Measurements from ENCODE around the gene ZNF280B. TPM values are rescaled to one million over a fixed set of nuclear protein-coding genes. Genes with fewer than 3 reads are reported as not detected.
A peak's percentile ranks its signal among the peaks of the same experiment; 100 is the strongest.
"Not testable (repeated sequence)": the region's sequence is repeated elsewhere in the genome, so short reads cannot be mapped to it uniquely, and the experiment has no call there.

The ZNF280B gene
- total and polyA plus RNA-seq, 9 of the 15 experiments (the other 6 are each of a cell fraction or from before 2014, with no cell fraction given) = 7.7 to 29.9 (median 20.0) TPM

- 0 out of 6 replicates have a peak, but pooled peaks of 1 of the 3 experiments have one; percentile 22 for TF ChIP-seq ZBTB11 (CRISPR knock-in tag; IDR thresholded peaks at IDR 0.05)
- TF ChIP-seq ZNF253 (CRISPR knock-in tag; conservative IDR thresholded peaks at IDR 0.05) = 0 out of 2 replicates have a peak, but pooled peaks have one; percentile 43
- 0 out of 2 replicates have a peak, but pooled peaks have one; percentile 56 for TF ChIP-seq ESRRB (CRISPR knock-in tag; IDR thresholded peaks at IDR 0.05; ENCODE audit: borderline replicate concordance)
- peak; percentile 76 for TF ChIP-seq JUN (IDR thresholded peaks at IDR 0.05; ENCODE audit: borderline replicate concordance, low read depth, low read length)
- TF ChIP-seq JUN (CRISPR knock-in tag; IDR thresholded peaks at IDR 0.05; ENCODE audit: borderline replicate concordance); JUND (tag; IDR thresholded peaks at IDR 0.05; ENCODE audit: borderline replicate concordance, low read depth, low read length); MYC (CRISPR knock-in tag; IDR thresholded peaks at IDR 0.05; ENCODE audit: borderline replicate concordance, low read depth): not testable (repeated sequence)
- TF ChIP-seq BCL6 (CRISPR knock-in tag; IDR thresholded peaks at IDR 0.05) = 0 out of 2 replicates have a peak, but pooled peaks have one; percentile 45
- 0 out of 2 replicates have a peak, but pooled peaks have one; percentile 39 for TF ChIP-seq ZNF644 (tag; IDR thresholded peaks at IDR 0.05; ENCODE audit: low read depth)
- TF ChIP-seq SMAD3 (CRISPR knock-in tag; conservative IDR thresholded peaks at IDR 0.05) = peak; percentile 38; the same call in 1 of the 2 replicates
- peak; percentile 75; the same call in 1 of the 2 replicates for TF ChIP-seq HDAC8 (tag; IDR thresholded peaks at IDR 0.05)
- 0 out of 2 replicates have a peak, but pooled peaks have one; percentile 4 for TF ChIP-seq ATF4 (CRISPR knock-in tag; IDR thresholded peaks at IDR 0.05)
- 0 out of 2 replicates have a peak, but pooled peaks have one; percentile 22 for TF ChIP-seq JUND (IDR thresholded peaks at IDR 0.05; ENCODE audit: borderline replicate concordance, low read depth, low read length)
- TF ChIP-seq THRB (CRISPR knock-in tag; conservative IDR thresholded peaks at IDR 0.05) = peak; percentile 74; the same call in 1 of the 2 replicates
- 0 out of 2 replicates have a peak, but pooled peaks have one; percentile 12 for TF ChIP-seq MYC (IDR thresholded peaks at IDR 0.05; ENCODE audit: low read depth, low read length)
- peak; percentile 66 for TF ChIP-seq DMBX1 (CRISPR knock-in tag; IDR thresholded peaks at IDR 0.05; ENCODE audit: borderline replicate concordance)
- TF ChIP-seq DEAF1 (CRISPR knock-in tag; IDR thresholded peaks at IDR 0.05) = 0 out of 2 replicates have a peak, but pooled peaks have one; percentile 16
Observed at GRCh38 chr22:22468794-22469469, 39.6 kb downstream of the ZNF280B start (continued).

All from K562 (cell line).